Fibroblast of skin of abdomen (primary cell): Measurements from ENCODE around the gene IER3IP1. TPM values are rescaled to one million over a fixed set of nuclear protein-coding genes. Genes with fewer than 3 reads are reported as not detected.
"Not testable (repeated sequence)": the region's sequence is repeated elsewhere in the genome, so short reads cannot be mapped to it uniquely, and the experiment has no call there.

Experiments
- DNase-seq: peaks from one replicate; pipeline ENCODE4 v3.0.0-alpha.2; 2013
- polyA plus RNA-seq, 2 experiments: library from polyadenylated mRNA; unstranded; fragments of 120-200 nt; gene quantifications; one replicate each; pipeline ENCODE4 v1.2.1, GENCODE V29; 2013; ENCODE audit not compliant: insufficient read length in 2 of 2

Gene IER3IP1, protein sequence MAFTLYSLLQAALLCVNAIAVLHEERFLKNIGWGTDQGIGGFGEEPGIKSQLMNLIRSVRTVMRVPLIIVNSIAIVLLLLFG
- polyA plus RNA-seq (2013, experiment 1 of 2; ENCODE audit: insufficient read length): 22.1 TPM
- polyA plus RNA-seq (2013, experiment 2 of 2; ENCODE audit: insufficient read length): 23.1 TPM

DNA sequence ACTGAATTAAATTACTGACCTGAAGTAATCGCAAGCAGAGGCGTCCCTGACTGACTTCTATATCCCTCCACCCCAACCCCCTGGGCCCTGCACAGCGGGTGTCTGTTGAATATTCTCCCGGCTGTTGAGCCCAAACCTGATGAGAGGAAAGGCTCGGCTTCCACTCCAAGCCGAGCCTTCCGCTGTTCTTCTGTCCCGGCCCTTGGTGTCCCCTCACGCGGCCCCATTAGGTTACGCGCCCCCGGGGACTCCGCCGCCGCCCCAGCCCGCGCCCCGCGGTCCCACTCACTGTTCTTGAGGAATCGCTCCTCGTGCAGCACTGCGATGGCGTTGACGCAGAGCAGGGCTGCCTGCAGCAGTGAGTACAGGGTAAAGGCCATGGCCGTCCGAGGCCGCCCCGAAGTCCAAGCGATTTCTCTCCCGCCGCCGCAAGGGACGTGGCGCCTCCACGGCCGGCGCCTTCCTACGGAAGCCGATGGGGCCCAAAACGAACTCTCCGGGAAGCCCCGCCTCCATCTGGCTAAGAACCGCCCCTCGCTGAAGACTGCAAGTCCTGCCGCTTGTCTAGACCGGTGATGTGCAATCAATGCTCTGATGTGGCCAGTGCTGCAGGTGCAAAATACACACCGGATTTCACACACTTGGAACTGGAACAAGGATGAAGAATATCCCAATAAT lies at the start of gene IER3IP1:
IER3IP1 (minus strand) TSS at position 467 of the 678 bp plus-strand sequence; CDS start at position 380, 87 bp downstream.
- peak; percentile 94 for DNase-seq

DNA sequence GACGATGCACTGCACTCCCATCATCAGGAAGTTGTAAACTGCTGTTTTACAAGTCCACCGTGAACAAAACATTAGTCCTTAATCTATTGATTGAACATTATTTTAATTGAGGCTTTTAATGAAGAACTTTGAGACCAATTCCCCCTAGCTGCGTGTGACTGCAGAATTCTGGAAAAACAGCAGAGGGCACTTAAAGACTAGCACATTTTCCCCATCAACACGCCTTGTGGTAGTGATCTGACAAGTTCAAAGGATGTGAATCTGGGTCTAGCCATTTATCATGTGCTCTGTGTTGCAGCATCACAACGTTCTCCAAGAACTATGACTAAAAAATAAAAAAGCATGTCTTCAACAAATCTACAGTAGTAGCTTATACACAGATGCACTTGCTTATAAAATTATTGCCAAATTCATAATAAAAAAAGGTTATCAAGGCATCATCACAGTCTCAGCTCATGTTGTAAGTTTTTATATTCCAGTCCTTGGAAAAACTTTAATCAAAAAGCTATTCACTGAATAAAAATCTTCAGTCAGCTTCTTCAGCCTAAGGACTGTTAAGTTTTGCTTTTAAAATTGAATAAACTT lies 39.5 kb upstream of the IER3IP1 start:
- peak; percentile 59 for DNase-seq

DNA sequence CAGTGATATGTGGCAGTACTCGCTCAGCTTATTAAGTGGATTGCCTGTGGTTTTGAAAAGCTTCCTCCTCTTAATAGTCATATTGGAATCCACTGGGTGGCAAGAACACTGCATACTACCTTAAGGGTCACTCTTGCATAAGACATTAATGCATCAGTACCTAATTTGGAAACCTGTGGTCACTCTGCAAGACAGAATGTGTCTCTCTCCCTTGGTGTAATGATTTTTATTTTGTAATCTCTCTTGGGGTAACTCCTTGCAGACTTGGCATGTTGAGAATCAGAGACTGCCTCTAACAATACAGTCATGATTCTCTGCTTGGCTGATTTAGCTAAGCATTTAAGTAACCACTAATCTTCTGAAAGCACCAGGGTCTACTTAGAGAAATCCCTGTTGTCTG lies 33.0 kb upstream of the IER3IP1 start:
- peak; percentile 7 for DNase-seq

DNA sequence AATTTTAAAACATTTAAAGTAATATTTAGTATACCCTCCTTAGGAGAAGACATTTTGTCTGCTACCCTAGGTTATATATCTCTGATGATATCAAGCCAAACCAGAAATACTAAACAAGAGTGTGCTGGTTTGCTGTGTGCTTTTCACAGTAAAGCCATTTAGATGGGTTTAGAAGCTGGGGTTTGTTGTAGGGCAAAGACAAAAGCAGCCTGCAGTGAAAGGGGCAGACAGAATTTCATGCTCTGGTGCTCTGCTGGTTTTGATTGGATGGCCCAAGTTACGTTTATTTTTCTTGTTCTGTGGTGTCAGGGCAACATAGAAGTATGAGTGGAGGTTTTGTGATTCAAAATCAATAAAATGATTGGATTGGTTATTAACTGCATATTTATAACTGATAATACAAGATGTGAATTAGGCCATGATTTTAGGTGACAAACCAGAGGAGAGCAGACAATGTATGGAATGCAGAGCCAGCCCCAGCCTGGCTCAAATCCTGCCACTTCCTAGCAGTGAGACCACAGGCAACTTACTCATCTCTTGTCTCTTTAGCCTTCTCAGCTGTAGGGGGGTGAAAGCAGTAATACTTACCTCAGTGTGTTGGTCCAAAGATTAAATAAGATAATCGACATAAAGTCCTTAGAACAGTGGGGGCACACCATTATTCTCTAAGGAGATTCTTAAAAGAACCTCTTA lies 30.9 kb upstream of the IER3IP1 start:
- peak; percentile 22 for DNase-seq

DNA sequence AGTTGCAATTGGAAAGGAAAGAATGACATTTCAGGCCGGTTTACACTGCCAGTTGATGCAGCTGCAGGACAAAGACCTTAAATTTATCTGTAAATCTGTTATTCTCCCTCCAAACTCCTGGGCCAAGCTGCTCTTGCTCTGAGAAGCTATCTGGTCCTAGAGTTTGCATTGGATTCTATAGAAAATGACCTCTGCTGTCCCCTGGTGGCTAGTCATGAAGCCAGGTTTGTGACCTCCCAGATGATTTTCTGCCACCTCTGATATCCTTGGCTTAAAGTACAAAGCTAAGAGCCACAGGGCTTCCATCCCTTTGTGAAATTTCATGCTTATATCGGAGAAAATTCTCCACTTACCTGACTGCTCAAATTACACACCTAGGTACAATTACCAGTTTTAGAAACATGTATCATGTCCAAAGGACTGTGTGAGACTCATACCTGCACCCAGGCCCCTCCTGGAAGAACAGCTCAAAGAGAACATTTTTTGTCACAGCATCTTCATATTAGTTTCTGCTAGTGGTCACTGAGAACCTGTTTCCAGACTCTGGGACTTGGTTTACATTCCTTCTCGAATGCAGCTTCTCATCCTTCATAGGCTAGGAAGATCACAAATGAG lies 28.9 kb upstream of the IER3IP1 start:
- DNase-seq: peak; percentile 38

DNA sequence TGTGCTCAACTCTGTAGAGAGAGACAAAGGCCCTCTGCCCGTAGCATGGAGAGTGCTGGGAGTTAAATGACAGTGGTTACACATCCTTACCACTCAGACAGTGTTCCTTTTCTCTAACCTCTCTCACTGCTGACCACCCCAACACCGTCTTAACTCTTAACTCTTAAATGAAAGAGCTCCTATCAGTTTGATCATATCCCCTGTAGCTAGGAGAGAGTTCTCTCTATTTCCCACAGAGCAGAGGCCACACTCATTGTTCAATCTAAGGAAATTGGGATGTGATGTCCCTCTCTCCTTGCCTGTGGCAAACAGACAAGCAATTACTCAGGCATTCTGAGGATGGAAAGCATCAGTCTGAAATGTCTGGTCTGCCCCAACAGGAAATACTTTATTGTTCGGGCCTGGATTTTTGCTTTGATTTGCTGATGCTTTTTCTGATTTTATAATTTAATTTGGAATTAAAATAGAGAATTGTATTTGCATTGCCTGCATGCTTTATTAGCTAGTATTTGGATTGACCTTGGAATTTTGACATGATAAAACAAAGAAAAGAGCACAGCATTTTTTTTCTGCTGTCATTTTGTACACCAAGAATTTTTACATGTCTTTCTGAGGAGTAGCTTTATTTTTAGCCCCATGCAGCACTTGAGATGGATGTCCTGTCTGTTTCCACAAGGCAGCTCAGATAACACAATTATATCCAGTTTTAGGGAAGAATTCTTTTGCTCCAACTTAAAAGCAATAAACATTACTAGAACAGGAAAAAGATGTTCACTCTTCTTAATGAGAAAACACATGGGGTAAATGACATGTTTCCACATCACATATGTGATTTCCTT lies 27.7 kb upstream of the IER3IP1 start:
- no peak for DNase-seq

DNA sequence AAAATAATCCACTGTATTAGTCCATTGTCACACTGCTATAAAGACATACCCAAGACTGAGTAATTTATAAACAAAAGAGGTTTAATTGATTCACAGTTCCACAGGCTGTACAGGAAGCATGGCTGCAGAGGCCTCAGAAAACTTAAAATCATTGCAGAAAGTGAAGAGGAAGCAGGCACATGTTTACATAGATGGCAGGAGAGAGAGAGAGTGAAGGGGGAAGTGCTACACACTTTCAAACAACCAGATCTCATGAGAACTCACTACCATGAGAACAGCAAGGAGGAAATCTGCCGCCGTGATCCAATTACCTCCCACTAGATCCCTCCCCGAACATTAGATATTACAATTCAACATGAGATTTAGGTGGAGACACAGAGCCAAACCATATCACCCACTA lies 19.8 kb upstream of the IER3IP1 start:
- DNase-seq: not testable (repeated sequence)

DNA sequence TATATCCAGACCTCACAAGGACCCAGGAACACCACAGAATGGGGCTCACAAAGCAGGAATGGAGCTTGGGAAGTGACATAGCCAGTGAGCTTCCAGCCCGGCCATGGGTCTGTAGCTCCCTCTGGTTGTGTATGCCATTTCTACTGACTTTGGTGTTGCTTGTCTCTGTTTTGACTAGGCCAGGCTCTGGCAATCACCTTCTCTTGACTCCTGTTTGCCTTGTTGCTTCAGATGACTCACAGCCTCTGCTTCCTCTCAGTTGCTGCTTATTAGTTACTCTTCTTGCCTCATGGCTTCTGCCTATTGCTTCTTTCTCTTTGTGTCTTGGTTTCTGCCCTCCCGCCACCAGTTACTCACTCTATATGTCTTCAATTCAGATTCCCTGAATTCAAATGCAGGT lies 15.8 kb upstream of the IER3IP1 start:
- DNase-seq: no peak

DNA sequence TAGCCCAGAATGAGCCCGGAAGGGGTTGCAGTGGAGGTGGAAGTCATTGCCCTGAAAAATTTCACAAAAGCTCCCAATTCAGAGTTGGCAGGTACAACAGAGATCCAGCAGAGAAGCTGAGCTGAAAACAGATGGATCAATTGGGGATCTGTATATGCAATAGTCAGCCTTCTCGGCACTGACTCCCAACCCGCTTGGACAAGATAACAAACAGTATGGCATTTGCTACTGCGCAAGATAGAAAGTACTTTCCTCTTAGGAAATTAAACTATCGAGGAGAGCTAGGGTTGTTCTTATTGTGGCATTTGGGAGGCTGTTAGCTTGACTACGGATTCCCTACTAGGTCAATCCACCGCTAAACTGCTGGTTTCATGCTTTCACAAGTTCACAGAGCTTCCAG lies 11.6 kb upstream of the IER3IP1 start:
- no peak for DNase-seq

DNA sequence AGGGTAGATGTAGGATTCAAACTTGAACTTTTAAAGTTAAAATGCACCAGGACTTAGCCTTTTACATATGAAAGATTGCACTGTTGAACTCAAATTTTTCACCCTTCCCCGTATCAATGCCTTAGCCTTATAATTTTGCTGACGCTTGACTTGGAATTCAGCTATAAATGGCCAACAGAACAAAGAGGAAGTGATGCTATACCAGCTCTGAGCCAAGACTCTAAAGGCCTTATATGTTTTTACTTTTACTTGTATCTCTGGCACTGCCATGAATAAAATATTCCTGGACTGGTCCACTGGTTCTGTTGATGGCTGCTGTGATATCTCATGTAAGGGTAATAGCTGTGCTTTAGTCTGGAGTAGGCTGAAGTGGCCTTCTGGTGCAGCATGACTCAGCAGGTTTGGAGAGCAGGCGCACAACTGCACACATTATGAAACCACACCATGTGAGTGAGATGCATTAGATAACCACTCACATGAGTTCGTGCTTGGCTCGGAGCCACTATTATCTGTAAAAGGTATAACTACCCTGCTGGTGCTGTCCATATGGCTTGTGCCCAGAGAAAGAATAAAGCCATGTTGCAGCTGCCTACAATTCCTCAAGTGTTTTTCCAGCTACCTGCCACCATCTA lies 8.4 kb upstream of the IER3IP1 start:
- DNase-seq: no peak

DNA sequence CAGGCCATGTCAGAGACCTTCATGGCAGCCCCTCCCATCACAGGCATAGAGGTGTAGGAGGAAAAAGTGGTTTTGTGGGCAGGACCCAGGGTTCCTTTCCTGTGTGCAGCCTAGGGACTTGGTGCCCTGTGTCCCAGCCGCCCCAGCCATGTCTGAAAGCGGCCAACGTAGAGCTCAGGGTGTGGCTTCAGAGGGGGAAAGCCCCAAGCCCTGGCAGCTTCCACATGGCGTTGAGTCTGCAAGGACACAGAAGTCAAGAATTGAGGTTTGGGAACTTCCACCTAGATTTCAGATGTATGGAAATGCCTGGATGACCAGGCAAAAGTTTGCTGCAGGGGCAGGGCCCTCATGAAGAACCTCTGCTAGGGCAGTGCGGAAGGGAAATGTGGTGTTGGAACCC lies 6.0 kb upstream of the IER3IP1 start:
- not testable (repeated sequence) for DNase-seq

DNA sequence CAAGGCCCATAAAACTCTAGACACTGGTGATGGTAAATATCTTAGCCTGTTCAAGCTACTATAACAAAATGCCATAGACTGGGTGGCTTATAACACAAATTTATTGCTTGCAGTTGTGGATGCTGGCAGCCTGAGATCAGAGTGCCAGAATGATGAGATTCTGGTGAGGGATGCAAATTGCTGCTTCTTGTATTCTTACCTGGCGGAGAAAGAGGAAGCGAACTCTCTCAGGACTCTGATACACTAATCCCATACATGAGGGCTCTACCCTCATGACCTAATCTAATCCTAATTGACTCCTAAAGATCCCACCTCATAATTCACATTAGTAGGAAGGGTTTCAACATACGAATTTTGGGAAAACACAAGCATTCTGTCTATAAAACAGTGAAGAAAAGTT lies 4.6 kb upstream of the IER3IP1 start:
- DNase-seq: no peak

DNA sequence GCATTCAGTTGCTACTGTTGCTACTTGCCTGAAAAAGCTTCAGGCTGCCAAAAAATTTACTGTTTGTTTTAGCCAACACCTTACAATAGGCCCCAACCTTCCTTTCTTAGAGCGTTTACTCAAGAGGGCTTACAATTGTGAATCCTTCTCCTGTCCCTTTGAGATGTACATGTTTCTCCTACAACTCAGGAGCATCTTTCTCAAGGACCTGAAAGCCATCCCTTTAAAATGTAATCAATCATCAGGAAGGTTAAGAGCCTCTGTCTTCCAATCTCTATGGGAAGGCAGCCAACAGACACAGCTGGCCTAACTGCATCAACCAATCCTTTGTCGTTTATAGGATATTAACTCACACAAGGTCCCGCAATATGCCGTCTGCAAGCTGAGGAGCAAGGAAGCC lies 3.4 kb upstream of the IER3IP1 start:
- DNase-seq: no peak

DNA sequence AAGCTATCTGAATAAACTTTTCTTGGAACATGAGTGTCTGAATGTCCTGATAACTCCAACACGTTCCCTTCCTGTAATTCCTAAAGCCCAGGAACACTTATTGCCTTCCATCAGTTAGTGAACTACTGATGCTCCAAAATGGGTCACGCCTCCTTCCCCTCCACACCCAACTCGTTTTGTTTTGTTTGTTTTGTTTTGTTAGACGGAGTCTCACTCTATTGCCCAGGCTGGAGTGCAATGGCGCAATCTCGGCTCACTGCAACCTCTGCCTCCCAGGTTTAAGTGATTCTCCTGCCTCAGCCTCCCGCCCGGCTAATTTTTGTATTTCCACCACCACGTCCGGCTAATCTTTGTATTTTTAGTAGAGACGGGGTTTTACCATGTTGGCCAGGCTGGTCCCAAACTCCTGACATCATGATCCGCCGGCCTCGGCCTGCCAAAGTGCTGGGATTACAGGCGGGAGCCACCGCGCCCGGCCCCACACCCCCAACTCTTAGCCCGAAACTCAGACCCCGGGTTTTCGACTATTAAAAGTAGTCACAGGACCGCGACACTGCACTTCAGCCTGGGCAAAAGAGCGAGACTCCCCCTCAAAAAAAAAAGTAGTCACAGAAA lies 774 bp downstream of the IER3IP1 start:
- DNase-seq: no peak

DNA sequence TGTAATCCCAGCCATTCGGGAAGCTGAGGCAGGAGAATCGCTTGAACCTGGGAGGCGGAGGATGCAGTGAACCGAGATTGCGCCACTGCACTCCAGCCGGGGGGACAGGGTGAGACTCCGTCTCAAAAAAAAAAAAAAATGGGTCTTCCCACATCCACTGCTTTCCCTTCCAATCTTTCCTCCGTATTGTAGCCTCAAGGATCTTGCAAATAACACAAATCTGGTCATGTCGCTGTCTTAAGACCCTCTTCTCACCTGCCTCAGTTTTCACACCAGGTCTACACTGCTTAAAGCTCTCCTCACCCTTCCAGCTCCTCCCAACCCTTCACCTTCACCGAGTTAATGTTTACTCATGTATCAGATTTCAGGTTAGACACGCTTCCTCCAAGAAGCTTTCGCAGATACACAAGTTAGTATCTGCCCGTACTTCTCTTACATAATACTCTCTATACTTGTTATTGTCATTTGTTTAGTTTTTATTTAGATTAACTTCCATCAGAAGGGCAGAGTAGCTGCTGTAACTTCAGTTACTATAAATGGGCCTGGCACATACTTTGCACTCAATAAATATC lies 1.5 kb downstream of the IER3IP1 start:
- no peak for DNase-seq

DNA sequence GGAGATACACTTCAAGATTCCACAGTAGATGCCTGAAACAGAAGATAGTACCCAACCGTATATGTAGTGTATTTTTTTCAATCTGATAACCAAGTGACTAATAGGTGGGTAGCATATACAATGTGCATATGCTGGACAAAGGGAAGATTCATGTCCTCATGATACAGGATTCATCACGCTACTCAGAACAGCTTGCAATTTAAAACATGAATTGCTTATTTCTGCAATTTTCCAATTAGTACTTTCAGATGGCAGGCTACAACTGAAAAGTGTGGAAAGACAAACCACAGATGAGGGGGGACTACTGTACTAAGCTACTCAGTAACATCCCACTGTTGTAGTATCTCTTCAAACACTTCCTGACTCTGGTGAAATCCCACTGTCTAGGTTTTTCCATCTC lies 3.7 kb downstream of the IER3IP1 start:
- no peak for DNase-seq

DNA sequence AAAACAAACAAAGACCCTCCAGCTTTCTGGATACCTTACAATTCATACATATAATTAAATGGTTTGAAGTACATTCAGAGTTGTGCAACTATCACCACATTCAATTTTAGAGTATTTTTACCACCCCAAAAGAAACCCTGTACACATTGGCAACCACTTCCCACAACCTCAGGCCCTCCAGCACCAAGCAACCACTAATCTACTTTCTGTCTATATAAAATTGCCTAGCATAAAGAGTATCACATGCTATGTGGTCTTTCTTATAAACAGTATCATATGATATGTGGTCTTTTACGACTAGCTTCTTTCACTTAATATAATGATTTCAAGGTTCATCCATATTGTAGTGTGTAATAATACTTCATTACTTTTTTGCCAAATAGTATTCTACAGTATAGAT lies 7.3 kb downstream of the IER3IP1 start:
- no peak for DNase-seq

DNA sequence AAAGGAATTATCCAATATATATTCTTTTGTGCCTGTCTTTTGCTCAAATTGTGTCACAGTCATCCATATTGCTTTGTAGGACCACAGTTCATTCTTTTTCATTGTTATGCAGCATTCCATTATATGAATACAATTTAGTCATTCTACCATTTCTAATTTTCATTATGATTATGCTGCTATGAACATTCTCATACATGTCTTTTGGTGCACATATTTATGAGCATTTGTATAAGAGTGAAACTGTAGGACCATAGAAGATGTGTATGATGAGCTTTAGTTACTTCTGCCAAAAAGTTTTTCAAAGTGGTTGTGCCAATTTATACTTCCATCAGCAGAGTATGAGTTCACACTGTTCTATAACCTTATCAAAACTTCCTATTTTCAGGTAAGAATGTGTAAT lies 7.7 kb downstream of the IER3IP1 start:
- no peak for DNase-seq

DNA sequence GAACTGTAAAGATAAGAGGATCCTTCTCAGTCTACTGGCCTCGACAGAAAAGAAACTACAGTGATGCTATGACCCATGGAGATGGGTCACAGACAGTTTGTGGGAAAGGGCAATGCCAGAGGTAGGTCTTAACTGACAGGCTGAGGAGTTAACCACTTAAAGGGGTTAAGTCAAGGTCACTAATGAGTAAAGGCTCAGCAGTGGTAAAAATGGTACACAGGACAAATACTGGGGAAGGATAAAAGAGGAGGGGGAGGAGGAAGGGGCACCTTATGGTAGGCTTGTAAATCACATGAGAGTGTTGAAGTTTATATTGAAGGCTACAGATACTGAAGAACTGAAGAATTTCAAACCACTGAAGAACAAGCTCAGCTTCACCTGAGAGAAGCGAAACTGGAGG lies 9.9 kb downstream of the IER3IP1 start:
- DNase-seq: no peak

DNA sequence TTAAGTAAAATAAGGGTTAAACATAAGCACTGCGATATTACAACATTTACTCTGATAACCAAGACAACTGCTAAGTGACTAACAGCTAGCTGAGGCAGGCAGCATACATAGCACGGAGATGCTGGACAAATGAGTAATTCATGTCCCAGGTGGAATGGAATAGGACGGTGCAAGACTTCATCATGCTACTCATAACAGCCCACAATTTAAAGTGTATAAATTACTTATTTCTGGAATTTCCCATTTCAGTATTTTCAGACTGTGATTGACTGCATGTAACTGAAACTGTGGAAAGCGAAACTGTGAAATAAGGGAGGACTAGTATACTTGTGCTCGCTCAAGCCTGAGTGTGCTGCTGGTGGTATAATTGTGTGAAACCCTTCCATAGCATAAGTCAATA lies 12.9 kb downstream of the IER3IP1 start:
- peak; percentile 61 for DNase-seq

DNA sequence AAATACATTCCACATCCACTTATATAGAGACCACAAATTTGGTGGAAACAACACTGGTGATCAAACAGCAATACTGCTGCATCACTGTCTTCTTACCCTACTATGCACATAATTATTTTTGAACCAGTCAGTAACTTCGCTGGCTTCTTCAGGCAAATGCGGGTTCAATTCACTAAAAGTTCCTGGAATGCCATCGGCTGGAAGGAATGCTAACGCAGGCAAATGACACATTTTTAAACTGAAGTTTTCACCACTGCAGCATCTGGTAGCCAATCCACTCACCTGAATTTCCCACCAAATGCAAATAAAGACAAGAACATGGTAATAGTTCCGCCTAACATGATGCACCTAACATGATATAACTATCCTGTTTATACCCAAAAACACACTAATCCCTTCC lies 15.9 kb downstream of the IER3IP1 start:
- no peak for DNase-seq
